Keratinocyte (primary cell): ENCODE results near the gene TMPRSS11D.

Experiments
- CTCF ChIP-seq, 3 experiments: IDR thresholded peaks in 1 of 3; conservative IDR thresholded peaks in 1 of 3; optimal IDR thresholded peaks in 1 of 3; 2 replicates in 2 of 3; 3 replicates in 1 of 3; pipeline versions ENCODE3 to v1.5.1; 2011; ENCODE audit warnings: low read length in 3 of 3, mild to moderate bottlenecking in 3 of 3, moderate library complexity in 2 of 3, control low read depth in 1 of 3, inconsistent platforms in 1 of 3; ENCODE audit not compliant: insufficient read depth in 2 of 3; ENCODE audit errors: extremely low read depth in 1 of 3
- EZH2 ChIP-seq: IDR thresholded peaks from one replicate; pipeline ENCODE4 v1.6.1; 2012; ENCODE audit warnings: inconsistent platforms, mild to moderate bottlenecking, low read length, moderate library complexity

- TF ChIP-seq CTCF (optimal IDR thresholded peaks at IDR 0.05 in 1 of 3, IDR thresholded peaks at IDR 0.05 in 1 of 3, conservative IDR thresholded peaks at IDR 0.05 in 1 of 3; ENCODE audit: extremely low read depth in 1 of 3, insufficient read depth in 2 of 3, low read length in 3 of 3), result no peak
- TF ChIP-seq EZH2, result no peak
Observed at GRCh38 chr4:67929426-67929825, 45.6 kb upstream of the TMPRSS11D start.
